Tibial nerve (tissue), 4 donors: ENCODE measurements around the gene ZBTB20. TPM values are rescaled to one million over a fixed set of nuclear protein-coding genes. Genes with fewer than 3 reads are reported as not detected.

Experiments used
- DNase-seq, 2 donors: peaks; one replicate each; pipeline ENCODE4 v3.0.0-alpha.2; 2019; ENCODE audit warnings: low spot score in 2 of 2
- H3K27ac ChIP-seq, 4 donors: fragments of 200-600 bp; sonication (generic) in 3 of 4; one replicate each; pipeline ENCODE4 v1.5.1; 2017 to 2019; ENCODE audit warnings: mild to moderate bottlenecking in 1 of 4
- H3K27me3 ChIP-seq, 2 donors: fragments of 200-600 bp; sonication (generic) in 1 of 2; one replicate each; pipeline versions ENCODE4 v1.5.1 to v1.6.0; 2017 to 2019
- H3K36me3 ChIP-seq, 3 donors: fragments of 200-600 bp; sonication (generic); one replicate each; pipeline ENCODE4 v1.5.1; 2018 to 2019
- H3K4me1 ChIP-seq, 4 donors: fragments of 200-600 bp; sonication (generic) in 3 of 4; one replicate each; pipeline ENCODE4 v1.5.1; 2017 to 2019
- H3K4me3 ChIP-seq, 4 donors: fragments of 200-600 bp; sonication (generic) in 3 of 4; one replicate each; pipeline ENCODE4 v1.5.1; 2017 to 2019; ENCODE audit warnings: mild to moderate bottlenecking in 1 of 4, moderate library complexity in 1 of 4
- H3K9me3 ChIP-seq, 4 donors: fragments of 200-600 bp; sonication (generic) in 3 of 4; one replicate each; pipeline ENCODE4 v1.5.1; 2017 to 2019
- CTCF ChIP-seq, 5 experiments: fragments of 200-600 bp in 3 of 5; fragments of 450-650 bp in 2 of 5; sonication (generic) in 3 of 5; IDR thresholded peaks; one replicate each; pipeline ENCODE4 v1.5.1; 2016 to 2019; ENCODE audit warnings: antibody characterized with exemption in 5 of 5, mild to moderate bottlenecking in 3 of 5, moderate library complexity in 2 of 5
- EP300 ChIP-seq, 2 donors: sonication (generic); formaldehyde crosslinking; IDR thresholded peaks; one replicate each; pipeline ENCODE4 v1.6.1; 2017; ENCODE audit warnings: antibody characterized with exemption in 2 of 2, mild to moderate bottlenecking in 1 of 2
- POLR2A ChIP-seq, 2 donors: fragments of 450-650 bp; IDR thresholded peaks; one replicate each; pipeline ENCODE4 v1.6.1; 2017; ENCODE audit warnings: antibody characterized with exemption in 2 of 2, mild to moderate bottlenecking in 2 of 2, moderate library complexity in 2 of 2
- WGBS, 2 donors: methylation state at CpG; one replicate each; pipeline ENCODE4 v1.1.5; 2018; 5-methylcytosine and 5-hydroxymethylcytosine counted together
- total RNA-seq, 4 donors: library from RNA; depleted of rRNA; stranded (reverse); fragments of >200 nt; gene quantifications; one replicate each; pipeline ENCODE4 v1.1.0, GENCODE V29; 2016

The ZBTB20 gene
- total RNA-seq, 4 donors from 2014 or later, result 63.3 to 127 (median 102) TPM

- Histone ChIP-seq H3K36me3 (peaks cover 0 to 2% (median 0%) of the 10 kb centered on the region in 3 donors), H3K9me3 (peaks cover 0 to 13% (median 0%) of the 10 kb centered on the region in 4 donors), H3K4me1 (peaks cover 0 to 42% (median 3%) of the 10 kb centered on the region in 4 donors), H3K27me3 (no peaks in the 10 kb centered on the region), H3K27ac (no peak overlapping the region), H3K4me3 (no peak overlapping the region)
- no peak for TF ChIP-seq CTCF (IDR thresholded peaks at IDR 0.05)
- no peak for TF ChIP-seq EP300 (IDR thresholded peaks at IDR 0.05)
- no peak for TF ChIP-seq POLR2A (IDR thresholded peaks at IDR 0.05)
- no peak for DNase-seq
- 74 to 81% methylated on average over 5 of the region's 5 CpGs for WGBS, 2 donors
These were observed 580.8 kb downstream of the ZBTB20 start for GRCh38 chr3:114566162-114566755.

- no peaks in the 10 kb centered on the region for H3K27me3 ChIP-seq
- no peak overlapping the region for H3K4me3 ChIP-seq
- DNase-seq, result peak in 1 of 2 donors; percentile 39
- H3K36me3 ChIP-seq, result peaks cover 0 to 2% (median 0%) of the 10 kb centered on the region in 3 donors
- no peak overlapping the region for H3K27ac ChIP-seq
- WGBS, 2 donors, result 70 to 73% methylated on average over 8 of the region's 8 CpGs
- H3K9me3 ChIP-seq, result peaks cover 0 to 13% (median 0%) of the 10 kb centered on the region in 4 donors
- H3K4me1 ChIP-seq, result peaks cover 0 to 37% (median 0%) of the 10 kb centered on the region in 4 donors
- TF ChIP-seq CTCF (IDR thresholded peaks at IDR 0.05) (no peak), POLR2A (IDR thresholded peaks at IDR 0.05) (no peak), EP300 (IDR thresholded peaks at IDR 0.05) (no peak)
These were observed 581.9 kb downstream of the ZBTB20 start for GRCh38 chr3:114565216-114565615.

GRCh38 chr3:114563720-114564119 lies 583.4 kb downstream of the ZBTB20 start:
- no peaks in the 10 kb centered on the region for H3K27me3 ChIP-seq
- H3K36me3 ChIP-seq, result peaks cover 0 to 2% (median 0%) of the 10 kb centered on the region in 3 donors
- no peak for TF ChIP-seq POLR2A (IDR thresholded peaks at IDR 0.05)
- no peak for TF ChIP-seq CTCF (IDR thresholded peaks at IDR 0.05)
- TF ChIP-seq EP300 (IDR thresholded peaks at IDR 0.05), result no peak
- no peak overlapping the region for H3K4me3 ChIP-seq
- WGBS, 2 donors, result 99 to 100% methylated on average over 2 of the region's 2 CpGs
- no peak for DNase-seq
- peaks cover 0 to 13% (median 0%) of the 10 kb centered on the region in 4 donors for H3K9me3 ChIP-seq
- no peak overlapping the region for H3K27ac ChIP-seq
- H3K4me1 ChIP-seq, result peaks cover 0 to 30% (median under 1%) of the 10 kb centered on the region in 4 donors

GRCh38 chr3:114562557-114562956 lies 584.5 kb downstream of the ZBTB20 start:
- H3K27ac ChIP-seq, result no peak overlapping the region
- 61 to 84% methylated on average over 2 of the region's 2 CpGs for WGBS, 2 donors
- H3K27me3 ChIP-seq, result no peaks in the 10 kb centered on the region
- H3K4me1 ChIP-seq, result peaks cover 0 to 37% (median 5%) of the 10 kb centered on the region in 4 donors
- TF ChIP-seq CTCF (IDR thresholded peaks at IDR 0.05) (no peak), POLR2A (IDR thresholded peaks at IDR 0.05) (no peak), EP300 (IDR thresholded peaks at IDR 0.05) (no peak)
- H3K9me3 ChIP-seq, result peaks cover 0 to 13% (median 0%) of the 10 kb centered on the region in 4 donors
- peaks cover 0 to 2% (median 0%) of the 10 kb centered on the region in 3 donors for H3K36me3 ChIP-seq
- H3K4me3 ChIP-seq, result no peak overlapping the region
- DNase-seq, result no peak

- Histone ChIP-seq H3K36me3 (no peaks in the 10 kb centered on the region), H3K4me3 (no peak overlapping the region), H3K4me1 (peaks cover 0 to 28% (median 5%) of the 10 kb centered on the region in 4 donors), H3K27me3 (no peaks in the 10 kb centered on the region), H3K27ac (peak overlapping the region in 2 of 4 donors; percentile 21 to 74), H3K9me3 (peaks cover 0 to 5% (median 0%) of the 10 kb centered on the region in 4 donors)
- WGBS, 2 donors, result 36 to 47% methylated on average over 4 of the region's 4 CpGs
- TF ChIP-seq CTCF (IDR thresholded peaks at IDR 0.05) (no peak), POLR2A (IDR thresholded peaks at IDR 0.05) (no peak), EP300 (IDR thresholded peaks at IDR 0.05) (no peak)
- no peak for DNase-seq
These were observed 588.8 kb downstream of the ZBTB20 start for GRCh38 chr3:114558271-114558670.
